Brain microvascular endothelial cell (primary cell): ENCODE measurements around the gene RBM26.

Source experiments
- DNase-seq: peaks from one replicate; pipeline ENCODE4 v3.0.0-alpha.2; 2020
- H3K27ac ChIP-seq: fragments of 250-450 bp; sonication (Bioruptor Pico); 2 replicates; pipeline ENCODE4 v1.5.1; 2020; ENCODE audit warnings: mild to moderate bottlenecking, moderate library complexity
- H3K27me3 ChIP-seq: fragments of 250-450 bp; sonication (Bioruptor Pico); replicated peaks from 2 replicates; pipeline ENCODE4 v1.5.1; 2020; ENCODE audit warnings: mild to moderate bottlenecking
- H3K36me3 ChIP-seq: fragments of 250-450 bp; sonication (Bioruptor Pico); replicated peaks from 2 replicates; pipeline ENCODE4 v1.5.1; 2020; ENCODE audit warnings: mild to moderate bottlenecking
- H3K4me3 ChIP-seq: 2 replicates; pipeline ENCODE4 v1.5.1; 2011; ENCODE audit warnings: low read depth, mild to moderate bottlenecking, control low read depth, low read length, moderate library complexity
- in situ Hi-C: cut with HindIII; loops from 2 replicates; pipeline ENCODE4 v1.10.0; 2017; ENCODE audit warnings: low sequenced_read_pairs, low pct_ligation_motif_present
- TF ChIP-seq, protein P1 (sequence below): IDR thresholded peaks from 2 replicates; pipeline ENCODE4 v1.5.1; 2011; ENCODE audit warnings: low read depth, mild to moderate bottlenecking, moderate library complexity, low read length, control low read depth, inconsistent platforms; ENCODE audit errors: missing control alignments

Gene RBM26

DNA sequence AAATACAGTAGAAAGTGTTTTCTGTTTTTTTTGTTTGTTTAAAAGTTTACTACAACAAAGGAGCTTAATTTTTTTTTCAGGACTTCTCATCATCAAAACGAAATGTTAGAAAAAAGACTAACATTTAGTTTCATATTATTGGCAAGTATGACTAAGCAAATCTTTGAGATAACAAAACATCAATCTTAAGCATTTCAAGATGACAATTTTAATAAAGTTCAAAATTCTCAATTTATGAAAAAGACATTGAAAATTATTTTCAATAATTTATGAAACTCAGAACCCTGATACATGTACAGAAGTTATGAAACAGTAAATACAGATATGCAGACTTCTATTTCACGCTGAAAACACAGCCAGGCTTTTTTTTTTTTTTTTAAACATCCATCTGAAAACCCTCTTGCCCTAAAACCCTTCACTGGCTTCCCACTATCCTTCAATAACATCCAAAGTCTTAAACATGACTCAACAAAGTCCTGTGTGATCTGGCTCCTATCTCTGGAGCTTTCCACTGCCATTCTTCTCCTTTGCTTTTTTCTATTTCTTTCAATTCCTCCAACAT lies 3.9 kb downstream of the RBM26 start:
- no peak overlapping the region for H3K4me3 ChIP-seq
- DNase-seq: no peak
- TF ChIP-seq, protein P1, sequence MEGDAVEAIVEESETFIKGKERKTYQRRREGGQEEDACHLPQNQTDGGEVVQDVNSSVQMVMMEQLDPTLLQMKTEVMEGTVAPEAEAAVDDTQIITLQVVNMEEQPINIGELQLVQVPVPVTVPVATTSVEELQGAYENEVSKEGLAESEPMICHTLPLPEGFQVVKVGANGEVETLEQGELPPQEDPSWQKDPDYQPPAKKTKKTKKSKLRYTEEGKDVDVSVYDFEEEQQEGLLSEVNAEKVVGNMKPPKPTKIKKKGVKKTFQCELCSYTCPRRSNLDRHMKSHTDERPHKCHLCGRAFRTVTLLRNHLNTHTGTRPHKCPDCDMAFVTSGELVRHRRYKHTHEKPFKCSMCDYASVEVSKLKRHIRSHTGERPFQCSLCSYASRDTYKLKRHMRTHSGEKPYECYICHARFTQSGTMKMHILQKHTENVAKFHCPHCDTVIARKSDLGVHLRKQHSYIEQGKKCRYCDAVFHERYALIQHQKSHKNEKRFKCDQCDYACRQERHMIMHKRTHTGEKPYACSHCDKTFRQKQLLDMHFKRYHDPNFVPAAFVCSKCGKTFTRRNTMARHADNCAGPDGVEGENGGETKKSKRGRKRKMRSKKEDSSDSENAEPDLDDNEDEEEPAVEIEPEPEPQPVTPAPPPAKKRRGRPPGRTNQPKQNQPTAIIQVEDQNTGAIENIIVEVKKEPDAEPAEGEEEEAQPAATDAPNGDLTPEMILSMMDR: no peak
- no peak overlapping the region for H3K27ac ChIP-seq
- H3K27me3 ChIP-seq: no peaks in the 10 kb centered on the region
- peaks cover 5% of the 10 kb centered on the region for H3K36me3 ChIP-seq
- in situ Hi-C loops: no loop called here

DNA sequence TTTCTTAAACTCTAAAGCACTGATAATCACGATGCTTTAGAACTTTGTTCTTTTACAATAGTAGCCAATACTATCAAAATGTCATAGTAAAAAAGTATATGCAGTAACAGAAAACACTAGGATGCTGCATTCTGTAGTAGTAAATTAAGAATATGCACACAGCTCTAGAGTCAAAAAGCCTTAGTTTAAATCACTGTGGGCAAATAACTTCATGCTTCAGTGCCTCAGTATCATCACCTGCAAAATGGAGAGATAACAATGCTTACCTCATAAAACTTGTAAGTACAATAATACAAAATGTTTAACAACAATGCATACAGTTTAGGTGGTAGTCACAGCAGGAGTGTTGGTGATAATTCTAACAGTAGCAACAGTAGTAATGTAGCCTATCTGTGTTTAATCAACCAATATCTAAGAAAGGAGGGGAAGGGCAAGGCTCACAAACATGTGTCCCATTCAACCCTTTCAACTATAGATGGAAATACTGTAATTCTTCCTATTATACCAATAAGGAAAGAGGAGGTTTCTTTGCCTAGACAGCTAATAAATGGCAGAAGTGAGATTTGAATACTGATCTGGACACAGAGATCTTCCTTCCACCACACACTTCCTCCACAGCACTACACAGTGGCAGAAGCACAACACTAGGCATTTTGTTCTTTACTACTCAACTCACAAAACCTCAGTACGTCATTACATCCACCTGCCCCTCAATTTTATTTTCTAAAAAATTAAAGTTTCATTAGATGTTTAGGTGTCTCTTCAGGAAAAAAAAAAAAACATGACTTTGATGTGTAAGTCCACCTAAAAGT lies 4.6 kb downstream of the RBM26 start:
- TF ChIP-seq, protein P1: no peak
- DNase-seq: no peak
- Histone ChIP-seq H3K27me3 (no peaks in the 10 kb centered on the region), H3K36me3 (peaks cover 10% of the 10 kb centered on the region), H3K27ac (no peak overlapping the region), H3K4me3 (no peak overlapping the region)
- in situ Hi-C loops: no loop called here

DNA sequence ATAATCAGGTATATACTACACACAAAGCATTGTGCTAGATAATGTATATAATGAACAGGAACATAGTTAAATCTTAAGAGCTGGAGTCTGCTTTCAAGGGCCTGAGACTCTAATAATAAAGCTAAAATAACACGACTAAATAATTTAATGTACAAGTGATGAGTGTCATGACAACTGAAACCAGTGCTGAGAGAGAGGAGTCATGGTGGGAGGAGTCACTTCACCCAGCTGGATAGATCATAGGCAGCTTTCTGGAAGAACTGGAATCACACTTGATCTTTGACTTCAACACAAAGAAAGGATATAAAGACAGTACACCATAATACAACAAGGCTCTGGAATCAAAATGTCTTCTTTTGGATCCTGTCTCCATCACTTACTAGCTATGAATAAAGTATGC lies 7.1 kb downstream of the RBM26 start:
- DNase-seq: peak; percentile 67

DNA sequence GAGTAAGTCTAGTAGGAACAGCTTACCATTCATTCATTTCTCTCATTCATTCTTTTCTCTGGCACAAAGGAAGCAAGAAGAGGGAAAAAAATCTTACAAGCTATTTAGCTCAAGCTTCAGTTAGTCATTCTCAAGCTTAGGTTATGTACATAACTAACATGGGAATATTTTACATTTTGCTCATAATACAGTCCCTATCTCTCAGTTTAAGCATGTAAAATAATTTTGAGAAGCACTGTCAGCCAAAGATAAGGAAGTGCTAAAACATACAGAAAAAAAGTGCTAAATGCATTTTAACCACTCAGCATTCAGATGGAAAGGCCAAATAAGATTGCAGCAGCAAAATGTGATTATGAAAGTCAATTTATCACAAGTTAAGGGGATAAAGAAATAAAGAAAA lies 7.9 kb downstream of the RBM26 start:
- TF ChIP-seq, protein P1: no peak
- in situ Hi-C loops: no loop called here
- no peak overlapping the region for H3K27ac ChIP-seq
- no peak for DNase-seq
- no peaks in the 10 kb centered on the region for H3K27me3 ChIP-seq
- no peak overlapping the region for H3K4me3 ChIP-seq
- peaks cover 10% of the 10 kb centered on the region for H3K36me3 ChIP-seq

More for the DNA sequence above, 7.1 kb downstream of the RBM26 start:
- TF ChIP-seq, protein P1: no peak
- in situ Hi-C loops: no loop called here
- Histone ChIP-seq H3K4me3 (no peak overlapping the region), H3K27me3 (no peaks in the 10 kb centered on the region), H3K36me3 (peaks cover 10% of the 10 kb centered on the region), H3K27ac (peak overlapping the region; percentile 23)

DNA sequence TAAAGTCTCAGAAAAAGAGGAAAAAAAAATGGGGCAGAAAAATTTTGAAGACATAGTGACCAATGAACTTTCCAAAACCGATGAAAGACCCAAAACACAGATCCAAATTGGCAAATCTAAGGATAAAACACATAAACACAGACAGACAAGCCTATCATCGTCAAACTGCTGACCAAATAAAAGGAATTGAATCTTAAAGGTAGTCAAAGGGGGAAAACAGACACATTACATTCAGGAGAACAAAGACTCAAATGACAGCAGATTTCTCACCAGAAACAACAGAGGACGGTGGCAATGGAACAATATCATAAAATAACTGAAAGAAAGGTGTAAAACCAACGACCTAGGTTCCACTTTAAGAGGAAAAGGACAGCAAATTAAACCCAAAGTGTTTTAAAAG lies 10.2 kb downstream of the RBM26 start:
- DNase-seq: no peak
- TF ChIP-seq, protein P1: no peak
- peaks cover 10% of the 10 kb centered on the region for H3K36me3 ChIP-seq

More for the DNA sequence above, 10.2 kb downstream of the RBM26 start:
- in situ Hi-C loops: no loop called here
- no peak overlapping the region for H3K27ac ChIP-seq
- H3K27me3 ChIP-seq: no peaks in the 10 kb centered on the region
- H3K4me3 ChIP-seq: no peak overlapping the region
